ENCODE data around the gene ABCC3. TPM values are rescaled to one million over a fixed set of nuclear protein-coding genes. Genes with fewer than 3 reads are reported as not detected.

The ABCC3 gene
- total RNA-seq, 1 donor from 2014 or later: 0.20 TPM

DNA sequence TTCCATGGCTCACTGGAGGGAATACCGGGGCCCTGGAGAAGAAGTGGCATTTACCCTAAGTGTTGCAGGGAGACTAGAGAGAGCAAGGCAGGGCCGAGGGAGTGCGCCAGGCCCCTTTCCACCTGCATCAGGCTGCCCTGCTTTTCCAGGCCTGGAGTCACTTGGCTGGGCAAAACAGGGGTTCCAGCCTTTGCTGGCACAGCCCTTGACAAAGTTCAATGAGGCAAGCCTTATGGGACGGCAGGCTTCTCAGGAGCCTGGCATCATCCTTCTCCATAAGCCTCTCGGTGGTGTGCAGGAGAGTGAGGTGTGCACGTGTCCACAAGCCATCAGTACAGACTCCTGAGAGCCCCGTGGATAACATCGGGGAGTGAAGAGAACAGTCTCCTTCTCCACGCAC lies 47.1 kb upstream of the ABCC3 start:
- H3K27ac Mint-ChIP-seq: no peak overlapping the region
- H3K27me3 Mint-ChIP-seq: peaks cover 13% of the 10 kb centered on the region
- ATAC-seq (ENCODE audit: low read depth) (no peak), DNase-seq (no peak)
- intact Hi-C loops (cut with micrococcal nuclease): no loop called here
- H3K9me3 Mint-ChIP-seq: no peaks in the 10 kb centered on the region
- no peak overlapping the region for H3K4me3 Mint-ChIP-seq
- no peak for TF ChIP-seq CTCF (IDR thresholded peaks at IDR 0.05)
- POLR2A ChIA-PET: no interaction called here
- CTCF ChIA-PET: no interaction called here
- H3K4me1 Mint-ChIP-seq: no peaks in the 10 kb centered on the region
- H3K36me3 Mint-ChIP-seq (ENCODE audit: low read depth): no peaks in the 10 kb centered on the region

GRCh38 chr17:50588391-50589049 lies 46.2 kb upstream of the ABCC3 start:
- Mint-ChIP-seq H3K36me3 (ENCODE audit: low read depth) (no peaks in the 10 kb centered on the region), H3K27ac (no peak overlapping the region), H3K4me1 (no peaks in the 10 kb centered on the region), H3K9me3 (no peaks in the 10 kb centered on the region), H3K27me3 (peaks cover 11% of the 10 kb centered on the region), H3K4me3 (no peak overlapping the region)
- ChIA-PET POLR2A (no interaction called here), CTCF (no interaction called here)
- DNase-seq (no peak), ATAC-seq (ENCODE audit: low read depth) (no peak)
- intact Hi-C loops (cut with micrococcal nuclease): no loop called here
- no peak for TF ChIP-seq CTCF (IDR thresholded peaks at IDR 0.05)

DNA sequence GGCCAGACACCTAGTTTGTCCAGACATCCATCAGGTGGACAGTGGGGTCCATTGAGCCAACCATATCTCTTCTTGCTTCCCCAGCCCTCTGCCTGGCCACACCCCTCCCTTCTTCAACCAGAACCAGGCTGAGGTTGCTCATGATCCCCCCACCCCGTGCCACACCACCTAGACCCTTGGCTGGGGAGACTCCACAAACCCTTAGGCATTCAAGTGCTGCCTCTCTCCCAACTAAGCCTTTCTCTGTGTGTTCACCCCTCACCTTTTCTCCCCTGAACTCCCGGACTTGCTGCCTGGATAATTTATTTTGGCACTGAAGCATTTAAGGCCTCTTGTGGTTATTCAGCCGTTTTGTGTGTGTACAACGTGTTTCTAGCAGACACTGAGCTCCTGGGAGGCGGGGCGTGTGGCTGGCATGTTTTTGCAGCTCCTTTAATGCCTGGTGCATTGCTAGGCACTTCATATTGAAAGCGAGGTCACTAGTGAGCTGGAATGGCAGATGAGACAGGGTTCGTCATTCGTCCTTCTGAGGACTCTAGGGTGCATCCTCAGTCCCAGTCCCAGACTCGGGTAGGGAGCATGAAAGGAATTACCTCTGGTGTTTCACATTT lies 45.5 kb upstream of the ABCC3 start:
- no peak for TF ChIP-seq CTCF (IDR thresholded peaks at IDR 0.05)
- no peak overlapping the region for H3K27ac Mint-ChIP-seq

DNA sequence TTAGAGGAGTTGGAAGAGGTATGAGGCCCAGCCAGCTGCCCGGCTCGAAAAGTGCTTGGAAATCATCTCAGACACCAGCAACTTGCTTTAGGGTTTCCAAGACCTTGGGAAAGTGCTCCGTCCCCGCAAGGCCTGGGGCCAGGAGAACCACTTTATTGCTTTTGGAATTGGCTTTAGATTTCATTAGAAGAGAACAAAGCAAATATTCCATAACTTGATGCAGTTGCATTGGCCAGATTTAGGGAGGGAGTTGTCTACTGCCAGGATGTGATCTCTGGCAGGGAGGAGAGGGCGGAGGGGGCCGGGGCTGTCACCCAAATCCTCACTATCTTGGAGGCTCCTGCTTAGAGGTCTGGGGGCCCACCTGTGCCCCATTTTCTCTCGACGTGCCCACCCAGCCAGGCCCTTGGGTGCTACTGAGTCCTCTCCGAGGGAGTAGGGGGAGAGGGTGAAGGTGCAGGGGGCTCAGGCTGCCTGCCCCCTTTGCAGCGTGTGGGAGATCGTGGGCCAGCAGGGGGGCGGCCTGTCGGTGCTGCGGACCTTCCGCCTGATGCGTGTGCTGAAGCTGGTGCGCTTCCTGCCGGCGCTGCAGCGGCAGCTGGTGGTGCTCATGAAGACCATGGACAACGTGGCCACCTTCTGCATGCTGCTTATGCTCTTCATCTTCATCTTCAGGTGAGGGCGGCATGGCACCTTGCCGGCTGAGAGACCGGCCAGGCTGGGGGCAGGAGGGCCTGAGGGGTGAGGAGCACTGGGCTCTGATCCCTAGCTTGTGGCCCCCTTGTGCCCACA lies 43.5 kb upstream of the ABCC3 start:
- H3K4me1 Mint-ChIP-seq: no peaks in the 10 kb centered on the region
- no peak for ATAC-seq (ENCODE audit: low read depth)
- ChIA-PET CTCF (no interaction called here), POLR2A (no interaction called here)
- H3K27me3 Mint-ChIP-seq: peaks cover 4% of the 10 kb centered on the region
- DNase-seq: no peak
- no peaks in the 10 kb centered on the region for H3K36me3 Mint-ChIP-seq (ENCODE audit: low read depth)
- H3K4me3 Mint-ChIP-seq: no peak overlapping the region
- TF ChIP-seq CTCF (IDR thresholded peaks at IDR 0.05): no peak
- intact Hi-C loops (cut with micrococcal nuclease): no loop called here
- H3K9me3 Mint-ChIP-seq: no peaks in the 10 kb centered on the region
- no peak overlapping the region for H3K27ac Mint-ChIP-seq

More for the DNA sequence above, 45.5 kb upstream of the ABCC3 start:
- Mint-ChIP-seq H3K4me3 (no peak overlapping the region), H3K27me3 (peaks cover 6% of the 10 kb centered on the region), H3K4me1 (no peaks in the 10 kb centered on the region), H3K9me3 (no peaks in the 10 kb centered on the region), H3K36me3 (ENCODE audit: low read depth) (no peaks in the 10 kb centered on the region)
- POLR2A ChIA-PET: no interaction called here
- CTCF ChIA-PET: no interaction called here
- ATAC-seq (ENCODE audit: low read depth) (no peak), DNase-seq (no peak)
- intact Hi-C loops (cut with micrococcal nuclease): no loop called here

- ChIA-PET CTCF (no interaction called here), POLR2A (no interaction called here)
- no peaks in the 10 kb centered on the region for H3K36me3 Mint-ChIP-seq (ENCODE audit: low read depth)
- peaks cover 4% of the 10 kb centered on the region for H3K27me3 Mint-ChIP-seq
- H3K27ac Mint-ChIP-seq: no peak overlapping the region
- H3K9me3 Mint-ChIP-seq: no peaks in the 10 kb centered on the region
- peaks cover under 1% of the 10 kb centered on the region for H3K4me1 Mint-ChIP-seq
- intact Hi-C loops (cut with micrococcal nuclease): no loop called here
- H3K4me3 Mint-ChIP-seq: no peak overlapping the region
- ATAC-seq (ENCODE audit: low read depth) (no peak), DNase-seq (no peak)
- no peak for TF ChIP-seq CTCF (IDR thresholded peaks at IDR 0.05)
These were observed 41.4 kb upstream of the ABCC3 start for GRCh38 chr17:50593321-50593720.

Measured in activated B cell treated with CpG ODN at 0.5 μM for 24 hours (primary cell).